Parathyroid adenoma (tissue), 2 donors: ENCODE results near the gene AGK.

ENCODE experiments used
- H2AFZ ChIP-seq: fragments of 300-600 bp; sonication (generic); one replicate; pipeline ENCODE4 v1.7.0; 2017; ENCODE audit warnings: antibody characterized with exemption, mild to moderate bottlenecking
- H3K27ac ChIP-seq: fragments of 300-600 bp; sonication (generic); one replicate; pipeline ENCODE4 v1.7.0; 2017
- H3K27me3 ChIP-seq: fragments of 300-600 bp; sonication (generic); one replicate; pipeline ENCODE4 v1.7.0; 2017; ENCODE audit warnings: low read length; ENCODE audit not compliant: control insufficient read depth, insufficient read depth
- H3K36me3 ChIP-seq: fragments of 300-600 bp; sonication (generic); one replicate; pipeline ENCODE4 v1.7.0; 2017; ENCODE audit warnings: low read length; ENCODE audit not compliant: control insufficient read depth, insufficient read depth
- H3K4me1 ChIP-seq: fragments of 300-600 bp; sonication (generic); one replicate; pipeline ENCODE4 v1.7.0; 2017; ENCODE audit warnings: control low read depth
- H3K4me2 ChIP-seq: fragments of 300-600 bp; sonication (generic); one replicate; pipeline ENCODE4 v1.7.0; 2017; ENCODE audit warnings: low read length
- H3K4me3 ChIP-seq: fragments of 300-600 bp; sonication (generic); one replicate; pipeline ENCODE4 v1.7.0; 2017; ENCODE audit warnings: low read depth, low read length
- H3K79me2 ChIP-seq: fragments of 300-600 bp; sonication (generic); one replicate; pipeline ENCODE4 v1.7.0; 2017; ENCODE audit warnings: control low read depth
- H3K9ac ChIP-seq: fragments of 300-600 bp; sonication (generic); one replicate; pipeline ENCODE4 v1.7.0; 2017; ENCODE audit warnings: mild to moderate bottlenecking
- H3K9me3 ChIP-seq: fragments of 300-600 bp; sonication (generic); one replicate; pipeline ENCODE4 v1.7.0; 2017; ENCODE audit warnings: low read length; ENCODE audit not compliant: control insufficient read depth
- TF ChIP-seq, protein P1 (sequence below): fragments of 300-600 bp; sonication (generic); IDR thresholded peaks from one replicate; pipeline ENCODE4 v1.7.0; 2017; ENCODE audit warnings: antibody characterized with exemption, mild to moderate bottlenecking
- donor health status: primary hyperparathyroidism.

AGK gene

DNA sequence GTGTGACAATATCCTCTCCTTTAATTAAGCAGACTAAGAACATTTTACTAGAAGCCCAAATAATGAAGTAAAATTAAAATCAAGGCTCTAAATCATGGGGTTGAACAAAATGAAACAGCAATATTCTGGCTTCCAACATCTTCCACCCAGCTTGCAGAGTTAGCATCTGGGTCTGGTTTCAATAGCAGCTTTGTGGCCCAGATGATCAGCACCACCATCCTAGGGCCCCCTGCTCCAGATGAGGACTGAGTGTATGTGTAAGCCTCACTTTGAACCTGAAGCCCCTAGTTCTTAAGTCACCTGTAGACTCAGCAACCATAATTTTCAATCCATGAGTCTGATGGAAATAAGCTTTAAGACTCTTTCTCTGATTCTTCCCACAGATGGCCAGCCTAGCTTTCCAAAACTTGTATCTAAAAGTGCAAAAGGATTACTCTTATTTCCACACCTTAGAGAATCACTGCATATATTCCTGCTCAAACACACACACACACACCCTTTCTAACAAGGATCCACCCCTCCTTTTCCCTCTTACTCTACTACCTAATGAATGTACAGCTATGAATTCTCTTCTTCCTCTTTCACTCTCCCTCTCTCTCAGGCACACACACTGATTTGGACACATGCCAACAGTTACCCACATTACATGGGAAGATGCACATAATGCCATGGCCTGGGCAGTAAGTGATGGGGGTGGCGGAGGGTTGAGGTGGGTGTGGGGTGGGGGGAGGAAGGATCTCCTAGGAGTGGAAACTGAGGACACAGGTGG, 147.2 kb downstream of the AGK start:
- Histone ChIP-seq H3K4me1 (peaks cover 32% of the 10 kb centered on the region), H3K4me3 (no peak overlapping the region), H3K27me3 (no peaks in the 10 kb centered on the region), H3K4me2 (no peak overlapping the region), H2AFZ (no peak overlapping the region), H3K27ac (no peak overlapping the region), H3K36me3 (no peaks in the 10 kb centered on the region), H3K79me2 (peaks cover 8% of the 10 kb centered on the region), H3K9me3 (no peaks in the 10 kb centered on the region), H3K9ac (no peak overlapping the region)
- TF ChIP-seq, protein P1, sequence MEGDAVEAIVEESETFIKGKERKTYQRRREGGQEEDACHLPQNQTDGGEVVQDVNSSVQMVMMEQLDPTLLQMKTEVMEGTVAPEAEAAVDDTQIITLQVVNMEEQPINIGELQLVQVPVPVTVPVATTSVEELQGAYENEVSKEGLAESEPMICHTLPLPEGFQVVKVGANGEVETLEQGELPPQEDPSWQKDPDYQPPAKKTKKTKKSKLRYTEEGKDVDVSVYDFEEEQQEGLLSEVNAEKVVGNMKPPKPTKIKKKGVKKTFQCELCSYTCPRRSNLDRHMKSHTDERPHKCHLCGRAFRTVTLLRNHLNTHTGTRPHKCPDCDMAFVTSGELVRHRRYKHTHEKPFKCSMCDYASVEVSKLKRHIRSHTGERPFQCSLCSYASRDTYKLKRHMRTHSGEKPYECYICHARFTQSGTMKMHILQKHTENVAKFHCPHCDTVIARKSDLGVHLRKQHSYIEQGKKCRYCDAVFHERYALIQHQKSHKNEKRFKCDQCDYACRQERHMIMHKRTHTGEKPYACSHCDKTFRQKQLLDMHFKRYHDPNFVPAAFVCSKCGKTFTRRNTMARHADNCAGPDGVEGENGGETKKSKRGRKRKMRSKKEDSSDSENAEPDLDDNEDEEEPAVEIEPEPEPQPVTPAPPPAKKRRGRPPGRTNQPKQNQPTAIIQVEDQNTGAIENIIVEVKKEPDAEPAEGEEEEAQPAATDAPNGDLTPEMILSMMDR = no peak

DNA sequence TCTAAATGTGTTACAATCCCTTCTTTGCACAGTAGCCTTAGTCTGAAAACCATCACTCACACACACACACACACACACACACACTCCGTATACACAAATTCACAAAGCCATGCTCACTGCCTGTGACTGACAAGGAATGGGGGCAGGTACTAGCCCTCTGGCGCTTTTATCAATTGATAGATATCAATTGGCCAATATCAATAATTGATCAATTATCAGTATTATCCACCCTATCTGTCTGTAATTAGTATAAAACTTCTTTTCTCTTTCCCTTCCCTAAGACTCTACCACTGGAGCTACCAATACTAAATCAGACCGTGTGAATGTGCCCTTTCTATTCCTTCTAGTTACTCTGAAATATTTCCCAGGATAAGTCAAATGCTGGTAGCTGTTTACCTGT, 148.7 kb downstream of the AGK start:
- no peak overlapping the region for H3K4me2 ChIP-seq
- no peak overlapping the region for H3K27ac ChIP-seq
- no peak overlapping the region for H3K9ac ChIP-seq
- H3K27me3 ChIP-seq = no peaks in the 10 kb centered on the region
- H2AFZ ChIP-seq = no peak overlapping the region
- peaks cover 10% of the 10 kb centered on the region for H3K79me2 ChIP-seq
- H3K9me3 ChIP-seq = no peaks in the 10 kb centered on the region
- H3K4me1 ChIP-seq = peaks cover 32% of the 10 kb centered on the region
- TF ChIP-seq, protein P1 = no peak
- H3K4me3 ChIP-seq = no peak overlapping the region
- H3K36me3 ChIP-seq = no peaks in the 10 kb centered on the region

DNA sequence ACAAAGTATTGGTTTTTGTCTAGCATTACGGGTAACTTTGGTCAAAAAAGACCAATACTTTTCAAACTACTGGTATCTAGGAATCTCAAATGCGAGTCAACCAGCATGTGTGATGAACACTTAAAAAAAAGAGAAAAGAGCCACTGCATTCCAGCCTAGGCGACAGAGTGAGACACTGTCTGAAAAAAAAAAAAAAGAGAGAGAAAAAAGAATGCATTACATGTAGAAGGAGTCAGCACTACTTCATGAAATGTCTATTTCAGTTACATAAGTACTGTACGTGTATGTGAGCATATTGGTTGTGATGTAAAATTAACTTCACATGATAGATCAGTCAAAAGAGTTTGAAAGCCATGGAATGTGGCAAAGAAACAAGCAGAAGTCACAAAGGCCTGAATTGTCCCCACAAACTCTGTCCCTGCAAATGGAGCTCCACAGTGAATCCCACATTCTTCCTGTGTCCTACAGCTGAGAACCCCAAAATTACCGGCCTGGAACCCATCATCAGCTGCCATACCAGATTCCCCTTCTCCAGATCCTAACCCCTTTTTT, 149.2 kb downstream of the AGK start:
- TF ChIP-seq, protein P1 = no peak
- peak overlapping the region; percentile 75 for H3K27ac ChIP-seq
- peaks cover 32% of the 10 kb centered on the region for H3K4me1 ChIP-seq

GRCh38 chr7:141700848-141701371, 149.7 kb downstream of the AGK start:
- Histone ChIP-seq H3K36me3 (no peaks in the 10 kb centered on the region), H3K4me3 (peak overlapping the region; percentile 36), H3K9me3 (no peaks in the 10 kb centered on the region), H3K27me3 (no peaks in the 10 kb centered on the region), H2AFZ (peak overlapping the region; percentile 63), H3K4me2 (peak overlapping the region; percentile 70), H3K27ac (peak overlapping the region; percentile 75), H3K9ac (no peak overlapping the region), H3K79me2 (peaks cover 12% of the 10 kb centered on the region), H3K4me1 (peaks cover 30% of the 10 kb centered on the region)
- TF ChIP-seq, protein P1 = no peak

More for the DNA sequence above, 149.2 kb downstream of the AGK start:
- no peak overlapping the region for H3K9ac ChIP-seq
- peak overlapping the region; percentile 70 for H3K4me2 ChIP-seq
- H3K9me3 ChIP-seq = no peaks in the 10 kb centered on the region
- peaks cover 15% of the 10 kb centered on the region for H3K79me2 ChIP-seq
- peak overlapping the region; percentile 63 for H2AFZ ChIP-seq
- H3K27me3 ChIP-seq = no peaks in the 10 kb centered on the region
- no peaks in the 10 kb centered on the region for H3K36me3 ChIP-seq
- H3K4me3 ChIP-seq = peak overlapping the region; percentile 36
